GM12878 (cell line): ENCODE measurements around the gene GPC3. TPM values are rescaled to one million over a fixed set of nuclear protein-coding genes. Genes with fewer than 3 reads are reported as not detected.

ENCODE experiments used
- ATAC-seq: fragments of 200-7000 bp; cut with Tn5 transposase; 3 replicates; pipeline ENCODE4 v1.9.1; 2020; ENCODE audit warnings: mild to moderate bottlenecking, moderate library complexity
- BruUV-seq: library from RNA; stranded (reverse); fragments of 400-500 nt; replicated peaks from 2 replicates; lab custom pipeline; 2021; lab: Mats Ljungman, UMichigan
- CTCF ChIA-PET: fragments of 300-600 bp; sonication (Branson Sonifier 250); formaldehyde crosslinking; extraction: SDS; loops from one replicate; lab custom pipeline; 2021; ENCODE audit warnings: inconsistent platforms; lab: Yijun Ruan, JAX
- POLR2A ChIA-PET: fragments of 350-600 bp; formaldehyde crosslinking; extraction: SDS; loops from one replicate; lab custom pipeline; 2021; ENCODE audit warnings: inconsistent platforms; lab: Charles Lee
- RAD21 ChIA-PET: fragments of 300-600 bp; sonication (Branson Sonifier 250); formaldehyde crosslinking; loops from one replicate; lab custom pipeline; 2023; ENCODE audit warnings: antibody characterized with exemption; ENCODE audit not compliant: unreplicated experiment; lab: Charles Lee
- SMC1A ChIA-PET: fragments of 300-600 bp; sonication (Branson Sonifier 250); formaldehyde crosslinking; loops from one replicate; lab custom pipeline; 2023; ENCODE audit not compliant: unreplicated experiment, uncharacterized antibody; lab: Charles Lee
- DNase-seq: peaks from one replicate; pipeline ENCODE4 v3.0.0-alpha.2; 2011; ENCODE audit warnings: low read depth, low spot score
- FAIRE-seq: peaks from 3 replicates; lab custom pipeline; 2011; peaks lifted over from hg19 to GRCh38; lab: Jason Lieb, UNC
- H2AFZ ChIP-seq: 2 replicates; pipeline ENCODE4 v1.6.0; 2011; ENCODE audit warnings: low read depth, low read length, control low read depth; ENCODE audit not compliant: control insufficient read depth
- H3K27ac ChIP-seq: 2 replicates; pipeline ENCODE4 v1.5.1; 2011; ENCODE audit warnings: control low read depth; ENCODE audit not compliant: control insufficient read depth, insufficient read depth
- H3K27me3 ChIP-seq, 2 experiments: replicated peaks in 1 of 2; 2 replicates each; pipeline versions ENCODE4 v1.6.0 to v1.6.1; 2011; ENCODE audit warnings: low read length in 1 of 2; ENCODE audit not compliant: control insufficient read depth in 2 of 2, insufficient read depth in 2 of 2
- H3K36me3 ChIP-seq, 2 experiments: 2 replicates each; pipeline ENCODE4 v1.5.1; 2011; ENCODE audit warnings: low read length in 1 of 2; ENCODE audit not compliant: control insufficient read depth in 2 of 2, insufficient read depth in 2 of 2
- H3K4me1 ChIP-seq: 2 replicates; pipeline ENCODE4 v1.6.1; 2011; ENCODE audit warnings: mild to moderate bottlenecking, low read length, moderate library complexity, mixed read lengths; ENCODE audit not compliant: control insufficient read depth, insufficient read depth
- H3K4me2 ChIP-seq: 2 replicates; pipeline ENCODE4 v1.6.0; 2011; ENCODE audit warnings: control low read depth; ENCODE audit not compliant: control insufficient read depth, insufficient read depth
- H3K4me3 ChIP-seq: fragments of 200-600 bp; sonication (generic); 2 replicates; pipeline ENCODE4 v1.5.1; 2016
- H3K79me2 ChIP-seq: 2 replicates; pipeline ENCODE4 v1.6.0; 2011; ENCODE audit warnings: low read length; ENCODE audit not compliant: control insufficient read depth, insufficient read depth
- H3K9ac ChIP-seq: 2 replicates; pipeline ENCODE4 v1.8.0; 2011; ENCODE audit warnings: low read length, control low read depth, mixed read lengths; ENCODE audit not compliant: control insufficient read depth, insufficient read depth
- H3K9me3 ChIP-seq: replicated peaks from 3 replicates; pipeline ENCODE4 v1.5.1; 2011; ENCODE audit warnings: mild to moderate bottlenecking, low read length; ENCODE audit not compliant: control insufficient read depth, insufficient read depth
- H4K20me1 ChIP-seq: 2 replicates; pipeline ENCODE4 v1.6.0; 2011; ENCODE audit not compliant: control insufficient read depth, insufficient read depth
- CBFB ChIP-seq: IDR thresholded peaks from 2 replicates; pipeline ENCODE4 v1.6.1; 2016; ENCODE audit warnings: antibody characterized with exemption, low read depth
- CHD4 ChIP-seq: fragments of 200-600 bp; sonication (generic); IDR thresholded peaks from 2 replicates; pipeline ENCODE4 v1.6.1; 2016; ENCODE audit warnings: mild to moderate bottlenecking
- E2F4 ChIP-seq: IDR thresholded peaks from 2 replicates; pipeline ENCODE4 v1.6.1; 2012; ENCODE audit warnings: low read depth, low read length, improper control_type of control experiment
- EGR1 ChIP-seq, 2 experiments: IDR thresholded peaks; 1 replicate in 1 of 2; 2 replicates in 1 of 2; pipeline ENCODE4 v1.6.1; 2011 to 2012; ENCODE audit warnings: low read depth in 2 of 2, low read length in 2 of 2, borderline replicate concordance in 1 of 2, mild to moderate bottlenecking in 1 of 2, moderate library complexity in 1 of 2
- IKZF1 ChIP-seq: fragments of 450-650 bp; conservative IDR thresholded peaks from 2 replicates; pipeline ENCODE4 v1.6.1; 2017; ENCODE audit warnings: antibody characterized with exemption, mild to moderate bottlenecking
- MEF2A ChIP-seq: IDR thresholded peaks from 2 replicates; pipeline ENCODE4 v1.6.1; 2011; ENCODE audit warnings: low read depth, mild to moderate bottlenecking, low read length, moderate library complexity; ENCODE audit not compliant: insufficient read depth
- MYC ChIP-seq: IDR thresholded peaks from 2 replicates; pipeline ENCODE4 v1.6.1; 2011; ENCODE audit warnings: mild to moderate bottlenecking, low read length, moderate library complexity, inconsistent platforms; ENCODE audit not compliant: insufficient read depth, insufficient replicate concordance, insufficient read length, severe bottlenecking
- SIX5 ChIP-seq: IDR thresholded peaks from 2 replicates; pipeline ENCODE4 v1.6.1; 2011; ENCODE audit warnings: mild to moderate bottlenecking, low read depth, low read length, moderate library complexity; ENCODE audit not compliant: severe bottlenecking
- SUPT20H ChIP-seq: IDR thresholded peaks from 2 replicates; pipeline ENCODE4 v1.6.1; 2011; ENCODE audit warnings: low read depth, mild to moderate bottlenecking, low read length, moderate library complexity, borderline replicate concordance; ENCODE audit not compliant: control insufficient read depth
- TBL1XR1 ChIP-seq: IDR thresholded peaks from 2 replicates; pipeline ENCODE4 v1.6.1; 2012; ENCODE audit warnings: low read depth, low read length, improper control_type of control experiment
- ZNF217 ChIP-seq: fragments of 450-650 bp; IDR thresholded peaks from 2 replicates; pipeline ENCODE4 v1.6.1; 2017; ENCODE audit warnings: antibody characterized with exemption, mild to moderate bottlenecking
- WGBS: methylation state at CpG from one replicate; pipeline ENCODE4 v1.1.6; 2016; ENCODE audit warnings: low lambda C conversion rate; ENCODE audit not compliant: insufficient replicate concordance, insufficient coverage; ENCODE audit errors: missing lambda C conversion rate; 5-methylcytosine and 5-hydroxymethylcytosine counted together
- in situ Hi-C: fragments of 300-500 bp; cut with MboI; formaldehyde crosslinking; loops from 9 replicates; pipeline ENCODE4 v1.14.3; 2018; ENCODE audit warnings: mixed read lengths
- intact Hi-C: fragments of 100-400 bp; cut with micrococcal nuclease; formaldehyde crosslinking; loops from one replicate; pipeline ENCODE4 v1.14.2; 2022; ENCODE audit not compliant: unreplicated experiment
- polyA plus RNA-seq, 11 experiments: library from polyadenylated mRNA; depleted of rRNA in 4 of 11; unstranded in 6 of 11; stranded (reverse) in 5 of 11; fragments of >200 nt; fragmentation: Nextera tagmentation in 4 of 11; fragmentation: Illumina TruSeq in 1 of 11; extraction: Ambion mirVana in 4 of 11; extraction: Trizol in 1 of 11; gene quantifications; 1 replicate in 1 of 11; 2 replicates in 10 of 11; pipeline versions ENCODE4 v1.2.1 to v1.2.3, GENCODE V29; 2011 to 2016; ENCODE audit warnings: inconsistent platforms in 2 of 11, missing spikeins in 2 of 11, low read depth in 1 of 11
- total RNA-seq, 4 experiments: library from RNA; depleted of rRNA in 3 of 4; stranded (reverse); fragments of >200 nt in 3 of 4; fragmentation: Illumina TruSeq in 1 of 4; extraction: Trizol in 1 of 4; gene quantifications; 2 replicates each; pipeline versions ENCODE4 v1.2.1 to v1.2.3, GENCODE V29; 2013 to 2021
- TF ChIP-seq, protein P1 (sequence below): fragments of 450-650 bp; formaldehyde crosslinking; IDR thresholded peaks from 2 replicates; pipeline ENCODE4 v1.4.0; 2020; ENCODE audit warnings: mild to moderate bottlenecking, moderate library complexity
- TF ChIP-seq, protein P2 (sequence below): fragments of 450-650 bp; formaldehyde crosslinking; IDR thresholded peaks from 2 replicates; pipeline ENCODE4 v1.5.0; 2022; ENCODE audit warnings: mild to moderate bottlenecking, missing genetic modification characterization

GPC3 gene
- total and polyA plus RNA-seq, 10 of the 15 experiments (the other 5 are each of a cell fraction or from before 2014, with no cell fraction given): 0.09 to 0.82 TPM; not detected in 8

GRCh38 chrX:133939655-133940302 lies 45.6 kb downstream of the GPC3 start (continued):
- TF ChIP-seq, protein P1, sequence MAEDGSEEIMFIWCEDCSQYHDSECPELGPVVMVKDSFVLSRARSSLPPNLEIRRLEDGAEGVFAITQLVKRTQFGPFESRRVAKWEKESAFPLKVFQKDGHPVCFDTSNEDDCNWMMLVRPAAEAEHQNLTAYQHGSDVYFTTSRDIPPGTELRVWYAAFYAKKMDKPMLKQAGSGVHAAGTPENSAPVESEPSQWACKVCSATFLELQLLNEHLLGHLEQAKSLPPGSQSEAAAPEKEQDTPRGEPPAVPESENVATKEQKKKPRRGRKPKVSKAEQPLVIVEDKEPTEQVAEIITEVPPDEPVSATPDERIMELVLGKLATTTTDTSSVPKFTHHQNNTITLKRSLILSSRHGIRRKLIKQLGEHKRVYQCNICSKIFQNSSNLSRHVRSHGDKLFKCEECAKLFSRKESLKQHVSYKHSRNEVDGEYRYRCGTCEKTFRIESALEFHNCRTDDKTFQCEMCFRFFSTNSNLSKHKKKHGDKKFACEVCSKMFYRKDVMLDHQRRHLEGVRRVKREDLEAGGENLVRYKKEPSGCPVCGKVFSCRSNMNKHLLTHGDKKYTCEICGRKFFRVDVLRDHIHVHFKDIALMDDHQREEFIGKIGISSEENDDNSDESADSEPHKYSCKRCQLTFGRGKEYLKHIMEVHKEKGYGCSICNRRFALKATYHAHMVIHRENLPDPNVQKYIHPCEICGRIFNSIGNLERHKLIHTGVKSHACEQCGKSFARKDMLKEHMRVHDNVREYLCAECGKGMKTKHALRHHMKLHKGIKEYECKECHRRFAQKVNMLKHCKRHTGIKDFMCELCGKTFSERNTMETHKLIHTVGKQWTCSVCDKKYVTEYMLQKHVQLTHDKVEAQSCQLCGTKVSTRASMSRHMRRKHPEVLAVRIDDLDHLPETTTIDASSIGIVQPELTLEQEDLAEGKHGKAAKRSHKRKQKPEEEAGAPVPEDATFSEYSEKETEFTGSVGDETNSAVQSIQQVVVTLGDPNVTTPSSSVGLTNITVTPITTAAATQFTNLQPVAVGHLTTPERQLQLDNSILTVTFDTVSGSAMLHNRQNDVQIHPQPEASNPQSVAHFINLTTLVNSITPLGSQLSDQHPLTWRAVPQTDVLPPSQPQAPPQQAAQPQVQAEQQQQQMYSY (CRISPR knock-in tag): no peak
- TF ChIP-seq, protein P2, sequence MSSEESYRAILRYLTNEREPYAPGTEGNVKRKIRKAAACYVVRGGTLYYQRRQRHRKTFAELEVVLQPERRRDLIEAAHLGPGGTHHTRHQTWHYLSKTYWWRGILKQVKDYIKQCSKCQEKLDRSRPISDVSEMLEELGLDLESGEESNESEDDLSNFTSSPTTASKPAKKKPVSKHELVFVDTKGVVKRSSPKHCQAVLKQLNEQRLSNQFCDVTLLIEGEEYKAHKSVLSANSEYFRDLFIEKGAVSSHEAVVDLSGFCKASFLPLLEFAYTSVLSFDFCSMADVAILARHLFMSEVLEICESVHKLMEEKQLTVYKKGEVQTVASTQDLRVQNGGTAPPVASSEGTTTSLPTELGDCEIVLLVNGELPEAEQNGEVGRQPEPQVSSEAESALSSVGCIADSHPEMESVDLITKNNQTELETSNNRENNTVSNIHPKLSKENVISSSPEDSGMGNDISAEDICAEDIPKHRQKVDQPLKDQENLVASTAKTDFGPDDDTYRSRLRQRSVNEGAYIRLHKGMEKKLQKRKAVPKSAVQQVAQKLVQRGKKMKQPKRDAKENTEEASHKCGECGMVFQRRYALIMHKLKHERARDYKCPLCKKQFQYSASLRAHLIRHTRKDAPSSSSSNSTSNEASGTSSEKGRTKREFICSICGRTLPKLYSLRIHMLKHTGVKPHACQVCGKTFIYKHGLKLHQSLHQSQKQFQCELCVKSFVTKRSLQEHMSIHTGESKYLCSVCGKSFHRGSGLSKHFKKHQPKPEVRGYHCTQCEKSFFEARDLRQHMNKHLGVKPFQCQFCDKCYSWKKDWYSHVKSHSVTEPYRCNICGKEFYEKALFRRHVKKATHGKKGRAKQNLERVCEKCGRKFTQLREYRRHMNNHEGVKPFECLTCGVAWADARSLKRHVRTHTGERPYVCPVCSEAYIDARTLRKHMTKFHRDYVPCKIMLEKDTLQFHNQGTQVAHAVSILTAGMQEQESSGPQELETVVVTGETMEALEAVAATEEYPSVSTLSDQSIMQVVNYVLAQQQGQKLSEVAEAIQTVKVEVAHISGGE (CRISPR knock-in tag): no peak
- TF ChIP-seq ZNF217 (no peak), IKZF1 (no peak)

DNA sequence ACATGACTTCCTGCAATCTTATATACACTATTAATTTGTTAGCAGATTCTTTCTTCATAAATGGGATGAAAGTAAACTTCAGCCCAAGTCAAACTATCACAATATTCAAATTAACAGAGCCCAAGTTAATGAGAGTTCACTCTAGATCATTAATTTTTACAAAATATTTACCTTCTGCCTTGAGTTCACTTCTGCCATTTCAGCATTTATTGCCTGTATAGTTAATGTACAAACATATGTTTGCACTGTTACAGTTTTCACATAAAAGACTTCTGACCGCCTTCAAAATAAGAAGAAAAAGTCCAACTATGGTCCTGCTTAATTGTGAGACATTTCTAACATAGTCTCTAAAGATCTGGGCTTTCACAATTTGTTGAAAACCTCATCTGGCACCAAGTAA lies 46.9 kb downstream of the GPC3 start:
- Histone ChIP-seq H3K9ac (no peak overlapping the region), H3K4me2 (no peak overlapping the region), H3K4me3 (no peak overlapping the region), H3K79me2 (no peaks in the 10 kb centered on the region), H3K36me3 (no peaks in the 10 kb centered on the region), H2AFZ (no peak overlapping the region), H3K27me3 (no peaks in the 10 kb centered on the region), H3K4me1 (no peaks in the 10 kb centered on the region), H3K9me3 (no peaks in the 10 kb centered on the region), H3K27ac (no peak overlapping the region), H4K20me1 (no peaks in the 10 kb centered on the region)
- ChIA-PET RAD21 (no interaction called here), SMC1A (interaction anchor here (1.6 kb wide), 1 partner anchor 17 kb away, joined by 4 read pairs; no protein-coding TSS in a partner anchor), CTCF (no interaction called here), POLR2A (no interaction called here)
- no peak for FAIRE-seq
- TF ChIP-seq SIX5 (no peak), SUPT20H (no peak), MEF2A (no peak), CHD4 (no peak), CBFB (no peak), TBL1XR1 (no peak), MYC (no peak), E2F4 (no peak), EGR1 (IDR thresholded peaks at IDR 0.05; ENCODE audit: borderline replicate concordance in 1 of 2, low read depth in 2 of 2, low read length in 2 of 2) (no peak)
- in situ Hi-C loops (no loop called here), intact Hi-C loops (no loop called here)
- BruUV-seq: no TSS peak
- 0% methylated on average over 1 of the region's 1 CpG for WGBS
- ATAC-seq: no peak
- DNase-seq: no peak
